Measurements from ENCODE around the gene CTLA4.

The CTLA4 gene

GRCh38 chr2:203916756-203917155, 49.2 kb downstream of the CTLA4 start:
- FAIRE-seq (no peak), DNase-seq (ENCODE audit: extremely low spot score, insufficient read length, low read depth) (no peak)

DNA sequence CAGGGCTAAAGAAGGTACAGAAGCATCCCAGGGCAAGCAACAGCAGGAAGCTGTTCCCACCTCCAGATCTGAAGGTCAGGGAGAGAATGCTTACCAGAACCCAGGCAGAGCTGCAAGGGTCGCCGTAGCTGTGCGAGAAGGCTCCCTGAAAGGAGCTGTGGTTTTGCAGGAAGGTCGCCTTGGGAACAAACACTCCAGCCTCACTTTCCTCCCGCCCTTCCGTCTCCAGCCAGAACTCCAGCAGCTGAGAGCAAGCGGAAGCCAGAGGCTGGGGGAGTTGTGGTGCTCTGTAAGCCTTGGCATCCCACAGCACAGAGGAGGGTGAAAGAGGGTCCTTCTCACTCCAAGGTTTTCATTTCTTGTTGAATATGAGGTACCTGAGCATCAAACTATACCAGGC, 50.7 kb downstream of the CTLA4 start:
- DNase-seq (ENCODE audit: extremely low spot score, insufficient read length, low read depth): no peak
- no peak for FAIRE-seq

GRCh38 chr2:203918839-203919238, 51.3 kb downstream of the CTLA4 start:
- DNase-seq (ENCODE audit: extremely low spot score, insufficient read length, low read depth) (no peak), FAIRE-seq (no peak)
